ENCODE data around the gene SLC22A7.
"Not testable (repeated sequence)": the region's sequence is repeated elsewhere in the genome, so short reads cannot be mapped to it uniquely, and the experiment has no call there.

The SLC22A7 gene

GRCh38 chr6:43303006-43303405 is 4.9 kb downstream of the SLC22A7 start:
- DNase-seq = not testable (repeated sequence)

GRCh38 chr6:43303751-43304331 is 5.8 kb downstream of the SLC22A7 start:
- DNase-seq = no peak

- no peak for DNase-seq
Observed at GRCh38 chr6:43304361-43304760, 6.3 kb downstream of the SLC22A7 start.

GRCh38 chr6:43304882-43305281 is 6.8 kb downstream of the SLC22A7 start:
- no peak for DNase-seq

- no peak for DNase-seq
Observed at GRCh38 chr6:43306086-43306485, 8.0 kb downstream of the SLC22A7 start.

- DNase-seq = no peak
Observed at GRCh38 chr6:43307451-43308100, 9.5 kb downstream of the SLC22A7 start.

- DNase-seq = peak; percentile 74
Observed at GRCh38 chr6:43308101-43308989, 10.3 kb downstream of the SLC22A7 start, which contains the start of gene CRIP3. Gene CRIP3, minus strand, starts transcription at chr6:43308826. Its CDS starts 34 bp downstream, at chr6:43308792.

GRCh38 chr6:43308990-43309477 is 11.0 kb downstream of the SLC22A7 start:
- no peak for DNase-seq

- DNase-seq = no peak
Observed at GRCh38 chr6:43310134-43310533, 12.1 kb downstream of the SLC22A7 start.

- no peak for DNase-seq
Observed at GRCh38 chr6:43310624-43311023, 12.6 kb downstream of the SLC22A7 start.

GRCh38 chr6:43311666-43312065 is 13.6 kb downstream of the SLC22A7 start:
- DNase-seq = no peak

GRCh38 chr6:43313813-43314212 is 15.8 kb downstream of the SLC22A7 start:
- no peak for DNase-seq

GRCh38 chr6:43318011-43318410 is 20.0 kb downstream of the SLC22A7 start:
- DNase-seq = no peak

- DNase-seq = no peak
Observed at GRCh38 chr6:43325876-43326275, 27.8 kb downstream of the SLC22A7 start.

GRCh38 chr6:43328528-43328927 is 30.5 kb downstream of the SLC22A7 start:
- no peak for DNase-seq

GRCh38 chr6:43331470-43331869 is 33.4 kb downstream of the SLC22A7 start:
- DNase-seq = no peak

GRCh38 chr6:43331891-43332290 is 33.8 kb downstream of the SLC22A7 start:
- no peak for DNase-seq

GRCh38 chr6:43334466-43335095 is 36.5 kb downstream of the SLC22A7 start:
- DNase-seq = peak; percentile 19

- DNase-seq = no peak
Observed at GRCh38 chr6:43335469-43335868, 37.4 kb downstream of the SLC22A7 start.

GRCh38 chr6:43336382-43336781 is 38.3 kb downstream of the SLC22A7 start:
- no peak for DNase-seq

- DNase-seq = no peak
Observed at GRCh38 chr6:43338243-43338642, 40.2 kb downstream of the SLC22A7 start.

- no peak for DNase-seq
Observed at GRCh38 chr6:43339168-43339567, 41.1 kb downstream of the SLC22A7 start.

GRCh38 chr6:43346243-43346642 is 48.2 kb downstream of the SLC22A7 start:
- DNase-seq = not testable (repeated sequence)
